SIG-M5 treated with dmso at 0.1 percent for 504 hours (cell line): Measurements from ENCODE around the gene SRGAP2.
"Not testable (repeated sequence)": the region's sequence is repeated elsewhere in the genome, so short reads cannot be mapped to it uniquely, and the experiment has no call there.

ENCODE experiments used
- DNase-seq: peaks from one replicate; lab custom pipeline; 2025; ENCODE audit not compliant: unreplicated experiment; lab: John Stamatoyannopoulos, UW

SRGAP2 gene

GRCh38 chr1:206246129-206246886, 43.0 kb downstream of the SRGAP2 start:
- not testable (repeated sequence) for DNase-seq

GRCh38 chr1:206250953-206251681, 47.8 kb downstream of the SRGAP2 start:
- DNase-seq, result not testable (repeated sequence)

- DNase-seq, result not testable (repeated sequence)
Measured at GRCh38 chr1:206252680-206253335, 49.5 kb downstream of the SRGAP2 start.
